Thyroid gland (tissue), 4 donors: Measurements from ENCODE around the gene PCDH1.

Experiments
- CTCF ChIP-seq, 6 experiments: fragments of 200-600 bp in 3 of 6; fragments of 450-650 bp in 3 of 6; sonication (generic) in 3 of 6; IDR thresholded peaks; one replicate each; pipeline ENCODE4 v1.5.1; 2016 to 2019; ENCODE audit warnings: antibody characterized with exemption in 6 of 6, mild to moderate bottlenecking in 2 of 6, inconsistent platforms in 1 of 6, moderate library complexity in 1 of 6
- POLR2A ChIP-seq, 2 donors: fragments of 450-650 bp; IDR thresholded peaks; one replicate each; pipeline ENCODE4 v1.6.1; 2017; ENCODE audit warnings: antibody characterized with exemption in 2 of 2, mild to moderate bottlenecking in 2 of 2, moderate library complexity in 1 of 2

GRCh38 chr5:141867651-141868050 lies 10.6 kb downstream of the PCDH1 start:
- TF ChIP-seq POLR2A (IDR thresholded peaks at IDR 0.05) = no peak
- no peak for TF ChIP-seq CTCF (IDR thresholded peaks at IDR 0.05)
